Measurements from ENCODE around the gene PLA2G4C. TPM values are rescaled to one million over a fixed set of nuclear protein-coding genes. Genes with fewer than 3 reads are reported as not detected.

The PLA2G4C gene
- total RNA-seq, 3 donors from 2014 or later (not counting 1 experiment from before 2014, with no cell fraction given) = 0.86 to 5.1 (median 4.6) TPM

DNA sequence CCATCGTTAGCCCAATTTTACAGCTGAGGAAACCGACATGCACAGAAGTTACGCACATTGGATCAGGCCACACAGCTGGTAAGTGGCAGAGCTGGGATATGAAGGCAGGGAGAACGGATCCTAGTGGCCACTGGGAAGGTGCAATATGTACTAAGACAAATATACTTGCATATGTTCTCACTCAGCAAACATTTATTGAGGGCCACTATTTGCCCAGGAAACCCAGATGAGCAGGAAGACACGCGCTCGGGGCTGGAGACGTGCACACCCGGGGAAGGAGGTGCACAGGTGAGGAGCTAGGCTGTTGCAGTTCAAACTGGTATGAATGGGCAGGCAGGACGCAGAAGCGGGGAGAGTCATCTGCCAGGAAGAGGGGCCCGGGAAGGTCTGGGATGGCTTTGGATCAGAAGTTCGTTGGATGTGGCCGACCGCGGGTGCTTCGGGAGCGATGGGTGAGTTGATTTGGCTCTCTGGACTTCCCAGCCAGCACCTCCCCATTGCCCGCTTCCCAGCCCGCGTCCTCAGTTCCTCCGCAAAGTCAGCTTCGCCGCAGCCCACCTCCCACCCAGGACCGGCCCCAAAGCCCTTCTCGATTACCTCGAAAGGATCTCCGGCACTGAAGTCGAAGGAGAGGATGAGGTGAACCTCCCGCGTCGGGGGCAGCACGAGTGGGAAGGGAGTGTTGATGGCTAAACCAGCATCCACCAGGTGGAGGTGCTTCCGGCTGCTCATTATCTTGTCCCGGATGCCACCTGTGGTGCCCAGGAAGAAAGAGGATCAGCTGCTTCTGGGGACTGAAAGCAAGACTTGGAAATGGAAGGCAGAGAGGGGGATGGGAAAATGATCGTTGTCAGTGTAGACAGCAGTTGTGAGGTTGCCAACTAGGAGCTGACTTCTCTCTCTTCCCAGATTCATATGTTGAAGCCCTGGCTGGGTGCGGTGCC, 48.9 kb downstream of the PLA2G4C start:
- TF ChIP-seq, protein P1, sequence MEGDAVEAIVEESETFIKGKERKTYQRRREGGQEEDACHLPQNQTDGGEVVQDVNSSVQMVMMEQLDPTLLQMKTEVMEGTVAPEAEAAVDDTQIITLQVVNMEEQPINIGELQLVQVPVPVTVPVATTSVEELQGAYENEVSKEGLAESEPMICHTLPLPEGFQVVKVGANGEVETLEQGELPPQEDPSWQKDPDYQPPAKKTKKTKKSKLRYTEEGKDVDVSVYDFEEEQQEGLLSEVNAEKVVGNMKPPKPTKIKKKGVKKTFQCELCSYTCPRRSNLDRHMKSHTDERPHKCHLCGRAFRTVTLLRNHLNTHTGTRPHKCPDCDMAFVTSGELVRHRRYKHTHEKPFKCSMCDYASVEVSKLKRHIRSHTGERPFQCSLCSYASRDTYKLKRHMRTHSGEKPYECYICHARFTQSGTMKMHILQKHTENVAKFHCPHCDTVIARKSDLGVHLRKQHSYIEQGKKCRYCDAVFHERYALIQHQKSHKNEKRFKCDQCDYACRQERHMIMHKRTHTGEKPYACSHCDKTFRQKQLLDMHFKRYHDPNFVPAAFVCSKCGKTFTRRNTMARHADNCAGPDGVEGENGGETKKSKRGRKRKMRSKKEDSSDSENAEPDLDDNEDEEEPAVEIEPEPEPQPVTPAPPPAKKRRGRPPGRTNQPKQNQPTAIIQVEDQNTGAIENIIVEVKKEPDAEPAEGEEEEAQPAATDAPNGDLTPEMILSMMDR (IDR thresholded peaks at IDR 0.05) = no peak
- H3K27me3 ChIP-seq (ENCODE audit: control insufficient read depth, insufficient read depth, low read length) = no peaks in the 10 kb centered on the region
- no peaks in the 10 kb centered on the region for H3K9me3 ChIP-seq (ENCODE audit: control insufficient read depth, insufficient read depth, low read length)
- peaks cover 6 to 31% of the 10 kb centered on the region in 2 donors for H3K27me3 Mint-ChIP-seq (ENCODE audit: low read depth in 2 of 2)
- intact Hi-C loops (cut with micrococcal nuclease) = no loop called here
- H3K36me3 ChIP-seq (ENCODE audit: control insufficient read depth, insufficient read depth, low read length) = no peaks in the 10 kb centered on the region
- 55% methylated on average over 37 of the region's 37 CpGs for WGBS (ENCODE audit: insufficient coverage)
- no peak for DNase-seq
- no peak overlapping the region for H3K27ac Mint-ChIP-seq
- H3K36me3 Mint-ChIP-seq = no peaks in the 10 kb centered on the region
- no peaks in the 10 kb centered on the region for H3K9me3 Mint-ChIP-seq
- no peak overlapping the region for H3K4me3 ChIP-seq (ENCODE audit: low read length)
- no peak for ATAC-seq
- no peak overlapping the region for H3K4me3 Mint-ChIP-seq
- no peaks in the 10 kb centered on the region for H3K4me1 ChIP-seq (ENCODE audit: control insufficient read depth, insufficient read depth, low read length)
- H3K27ac ChIP-seq (ENCODE audit: low read length) = no peak overlapping the region
- H3K4me1 Mint-ChIP-seq = no peaks in the 10 kb centered on the region

DNA sequence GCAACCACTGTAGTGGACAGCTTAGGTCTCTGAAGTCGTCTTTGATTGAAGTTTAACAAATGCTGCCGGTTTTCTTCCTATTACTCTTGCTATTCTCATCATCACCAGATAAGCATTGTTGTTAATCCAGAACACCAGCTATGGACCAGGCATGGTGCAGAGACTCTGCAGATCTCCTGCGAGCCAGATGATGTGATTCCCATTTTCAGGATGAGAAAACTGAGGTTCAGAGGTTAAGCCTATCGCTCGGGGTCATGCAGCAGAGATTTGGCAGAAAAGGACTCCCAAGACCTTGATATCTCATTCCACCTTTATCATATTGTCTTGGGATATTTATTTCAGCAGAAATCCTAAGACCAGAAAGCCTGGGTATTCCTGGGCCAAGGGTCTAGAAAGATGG, 50.2 kb downstream of the PLA2G4C start:
- H3K4me1 Mint-ChIP-seq = no peaks in the 10 kb centered on the region
- TF ChIP-seq, protein P1 (IDR thresholded peaks at IDR 0.05) = no peak
- DNase-seq (no peak), ATAC-seq (no peak)
- intact Hi-C loops (cut with micrococcal nuclease) = no loop called here
- peaks cover 6 to 31% of the 10 kb centered on the region in 2 donors for H3K27me3 Mint-ChIP-seq (ENCODE audit: low read depth in 2 of 2)
- Histone ChIP-seq H3K36me3 (ENCODE audit: control insufficient read depth, insufficient read depth, low read length) (no peaks in the 10 kb centered on the region), H3K4me1 (ENCODE audit: control insufficient read depth, insufficient read depth, low read length) (no peaks in the 10 kb centered on the region), H3K27me3 (ENCODE audit: control insufficient read depth, insufficient read depth, low read length) (no peaks in the 10 kb centered on the region), H3K9me3 (ENCODE audit: control insufficient read depth, insufficient read depth, low read length) (no peaks in the 10 kb centered on the region), H3K27ac (ENCODE audit: low read length) (no peak overlapping the region), H3K4me3 (ENCODE audit: low read length) (no peak overlapping the region)
- no peak overlapping the region for H3K27ac Mint-ChIP-seq
- no peaks in the 10 kb centered on the region for H3K9me3 Mint-ChIP-seq
- WGBS (ENCODE audit: insufficient coverage) = 82% methylated on average over 5 of the region's 5 CpGs
- H3K36me3 Mint-ChIP-seq = no peaks in the 10 kb centered on the region
- no peak overlapping the region for H3K4me3 Mint-ChIP-seq

DNA sequence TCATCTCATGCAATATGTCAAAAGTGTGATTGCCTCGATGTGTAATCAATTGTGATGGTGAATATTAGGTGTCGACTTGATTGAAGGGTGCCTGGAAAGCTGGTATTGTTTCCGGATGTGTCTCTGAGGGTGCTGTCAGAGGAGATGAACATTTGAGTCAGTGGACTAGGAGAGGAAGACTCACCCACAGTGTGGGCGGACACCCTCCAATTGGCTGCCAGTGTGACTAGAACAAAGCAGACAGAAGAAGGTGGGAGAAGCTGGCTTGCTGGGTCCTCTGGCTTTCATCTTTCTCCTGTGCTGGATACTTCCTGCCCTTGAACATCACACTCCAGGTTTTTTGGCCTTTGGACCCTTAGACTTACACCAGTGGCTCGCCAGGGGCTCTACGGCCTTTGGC, 51.3 kb downstream of the PLA2G4C start:
- no peaks in the 10 kb centered on the region for H3K36me3 ChIP-seq (ENCODE audit: control insufficient read depth, insufficient read depth, low read length)
- H3K27ac ChIP-seq (ENCODE audit: low read length) = no peak overlapping the region
- H3K4me1 ChIP-seq (ENCODE audit: control insufficient read depth, insufficient read depth, low read length) = no peaks in the 10 kb centered on the region
- intact Hi-C loops (cut with micrococcal nuclease) = no loop called here
- H3K9me3 Mint-ChIP-seq = no peaks in the 10 kb centered on the region
- no peaks in the 10 kb centered on the region for H3K27me3 ChIP-seq (ENCODE audit: control insufficient read depth, insufficient read depth, low read length)
- H3K9me3 ChIP-seq (ENCODE audit: control insufficient read depth, insufficient read depth, low read length) = no peaks in the 10 kb centered on the region
- ATAC-seq (no peak), DNase-seq (no peak)
- H3K4me3 ChIP-seq (ENCODE audit: low read length) = no peak overlapping the region
- WGBS (ENCODE audit: insufficient coverage) = 91% methylated on average over 6 of the region's 6 CpGs
- TF ChIP-seq, protein P1 (IDR thresholded peaks at IDR 0.05) = no peak
- H3K27me3 Mint-ChIP-seq (ENCODE audit: low read depth in 2 of 2) = peaks cover 6 to 31% of the 10 kb centered on the region in 2 donors
- no peaks in the 10 kb centered on the region for H3K4me1 Mint-ChIP-seq
- H3K27ac Mint-ChIP-seq = no peak overlapping the region
- H3K4me3 Mint-ChIP-seq = no peak overlapping the region
- H3K36me3 Mint-ChIP-seq = no peaks in the 10 kb centered on the region
